Measurements from ENCODE around the gene ICA1L.

Gene ICA1L

DNA sequence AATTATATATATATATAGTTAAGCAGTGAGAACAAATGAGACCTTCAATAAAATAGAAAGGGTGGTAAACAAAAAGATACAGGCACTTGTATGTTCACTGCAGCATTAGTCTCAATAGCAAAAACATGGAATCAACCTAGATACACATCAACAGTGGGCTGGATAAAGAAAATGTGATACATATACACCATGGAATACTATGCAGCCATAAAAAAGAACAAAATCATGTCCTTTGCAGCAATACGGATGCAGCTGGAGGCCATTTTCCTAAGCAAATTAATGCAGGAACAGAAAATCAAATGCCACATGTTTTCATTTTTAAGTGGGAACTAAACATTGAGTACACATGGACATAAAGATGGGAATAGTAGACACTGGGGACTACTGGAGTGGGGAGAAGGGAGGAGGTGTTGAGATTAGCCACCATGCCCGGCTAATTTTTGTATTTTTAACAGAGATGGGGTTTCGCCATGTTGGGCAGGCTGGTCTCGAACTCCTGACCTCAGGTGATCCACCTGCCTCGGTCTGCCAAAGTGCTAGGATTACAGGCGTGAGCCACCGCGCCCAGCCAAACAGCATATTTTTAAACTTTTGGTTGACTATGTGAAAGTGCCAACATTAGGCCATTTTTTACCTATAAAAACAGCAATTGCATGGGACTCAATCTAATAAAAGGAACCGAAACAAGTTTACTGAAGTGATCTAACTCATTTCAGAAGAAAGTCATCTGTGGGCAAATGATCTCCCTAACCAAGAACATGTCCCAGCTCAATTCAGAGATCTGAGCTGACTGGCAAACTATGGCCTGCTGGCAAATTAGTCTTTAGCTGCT is 23.7 kb downstream of the ICA1L start:
- Histone ChIP-seq H3K27me3 (ENCODE audit: control insufficient read depth in 1 of 2, insufficient read depth in 2 of 2, low read length in 2 of 2) (no peaks in the 10 kb centered on the region), H3K4me3 (ENCODE audit: low read depth in 1 of 2, low read length in 2 of 2) (no peak overlapping the region), H3K4me1 (ENCODE audit: control insufficient read depth in 1 of 2, insufficient read depth in 2 of 2, low read length in 2 of 2) (no peaks in the 10 kb centered on the region), H3K9ac (ENCODE audit: low read depth in 1 of 2, low read length in 2 of 2) (no peak overlapping the region), H3K9me3 (ENCODE audit: control insufficient read depth in 1 of 2, low read length in 2 of 2) (peaks cover 0 to 2% of the 10 kb centered on the region in 2 donors), H3K27ac (ENCODE audit: low read depth, low read length) (no peak overlapping the region), H3K36me3 (ENCODE audit: control insufficient read depth in 1 of 2, insufficient read depth in 2 of 2, low read length in 2 of 2) (no peaks in the 10 kb centered on the region)

DNA sequence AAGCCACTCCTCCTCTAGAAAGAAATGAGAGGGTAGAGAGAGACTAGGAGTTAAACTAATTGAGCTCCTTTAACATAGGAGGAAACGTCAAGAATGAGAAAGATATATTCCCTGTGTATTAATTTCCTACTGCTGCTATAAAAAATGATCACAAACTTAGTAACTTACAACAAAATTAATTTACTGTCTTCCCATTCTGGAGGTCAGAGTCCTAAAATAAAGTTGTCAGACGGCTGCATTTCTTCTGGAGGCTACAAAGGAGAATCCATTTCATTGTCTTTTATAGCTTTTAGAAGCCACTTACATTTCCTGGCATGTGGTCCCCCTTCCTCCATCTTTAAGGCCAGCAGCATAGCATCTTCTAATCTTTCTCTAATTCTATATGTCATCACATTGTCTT is 26.9 kb downstream of the ICA1L start:
- H3K27ac ChIP-seq (ENCODE audit: low read depth, low read length): no peak overlapping the region
- H3K4me1 ChIP-seq (ENCODE audit: control insufficient read depth in 1 of 2, insufficient read depth in 2 of 2, low read length in 2 of 2): no peaks in the 10 kb centered on the region

DNA sequence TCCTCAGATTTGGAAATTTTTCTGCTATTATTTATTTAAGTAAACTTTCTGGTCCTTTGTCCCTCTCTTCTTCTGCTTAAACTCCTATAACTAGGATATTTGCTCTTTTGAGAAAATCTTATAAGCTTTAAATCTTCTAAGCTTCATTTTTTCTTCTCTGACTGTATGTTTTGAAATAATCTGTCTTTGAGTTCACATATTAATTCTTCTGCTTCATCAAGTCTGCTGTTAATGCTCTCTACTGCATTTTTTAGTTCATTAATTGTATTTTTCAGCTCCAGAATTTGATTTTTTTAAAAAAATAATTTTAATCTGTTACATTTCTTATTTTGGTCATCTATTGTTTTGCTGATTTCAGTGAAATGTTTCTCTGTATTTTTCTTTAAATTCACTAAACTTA is 28.9 kb downstream of the ICA1L start:
- H3K4me1 ChIP-seq (ENCODE audit: control insufficient read depth in 1 of 2, insufficient read depth in 2 of 2, low read length in 2 of 2): no peaks in the 10 kb centered on the region
- H3K9ac ChIP-seq (ENCODE audit: low read depth in 1 of 2, low read length in 2 of 2): no peak overlapping the region
- no peaks in the 10 kb centered on the region for H3K27me3 ChIP-seq (ENCODE audit: control insufficient read depth in 1 of 2, insufficient read depth in 2 of 2, low read length in 2 of 2)
- H3K27ac ChIP-seq (ENCODE audit: low read depth, low read length): no peak overlapping the region
- H3K36me3 ChIP-seq (ENCODE audit: control insufficient read depth in 1 of 2, insufficient read depth in 2 of 2, low read length in 2 of 2): no peaks in the 10 kb centered on the region
- H3K9me3 ChIP-seq (ENCODE audit: control insufficient read depth in 1 of 2, low read length in 2 of 2): peaks cover 0 to 2% of the 10 kb centered on the region in 2 donors
- H3K4me3 ChIP-seq (ENCODE audit: low read depth in 1 of 2, low read length in 2 of 2): no peak overlapping the region

More for the DNA sequence above, 26.9 kb downstream of the ICA1L start:
- no peak overlapping the region for H3K4me3 ChIP-seq (ENCODE audit: low read depth in 1 of 2, low read length in 2 of 2)
- no peak overlapping the region for H3K9ac ChIP-seq (ENCODE audit: low read depth in 1 of 2, low read length in 2 of 2)
- H3K36me3 ChIP-seq (ENCODE audit: control insufficient read depth in 1 of 2, insufficient read depth in 2 of 2, low read length in 2 of 2): no peaks in the 10 kb centered on the region
- H3K9me3 ChIP-seq (ENCODE audit: control insufficient read depth in 1 of 2, low read length in 2 of 2): peaks cover 0 to 2% of the 10 kb centered on the region in 2 donors
- H3K27me3 ChIP-seq (ENCODE audit: control insufficient read depth in 1 of 2, insufficient read depth in 2 of 2, low read length in 2 of 2): no peaks in the 10 kb centered on the region

DNA sequence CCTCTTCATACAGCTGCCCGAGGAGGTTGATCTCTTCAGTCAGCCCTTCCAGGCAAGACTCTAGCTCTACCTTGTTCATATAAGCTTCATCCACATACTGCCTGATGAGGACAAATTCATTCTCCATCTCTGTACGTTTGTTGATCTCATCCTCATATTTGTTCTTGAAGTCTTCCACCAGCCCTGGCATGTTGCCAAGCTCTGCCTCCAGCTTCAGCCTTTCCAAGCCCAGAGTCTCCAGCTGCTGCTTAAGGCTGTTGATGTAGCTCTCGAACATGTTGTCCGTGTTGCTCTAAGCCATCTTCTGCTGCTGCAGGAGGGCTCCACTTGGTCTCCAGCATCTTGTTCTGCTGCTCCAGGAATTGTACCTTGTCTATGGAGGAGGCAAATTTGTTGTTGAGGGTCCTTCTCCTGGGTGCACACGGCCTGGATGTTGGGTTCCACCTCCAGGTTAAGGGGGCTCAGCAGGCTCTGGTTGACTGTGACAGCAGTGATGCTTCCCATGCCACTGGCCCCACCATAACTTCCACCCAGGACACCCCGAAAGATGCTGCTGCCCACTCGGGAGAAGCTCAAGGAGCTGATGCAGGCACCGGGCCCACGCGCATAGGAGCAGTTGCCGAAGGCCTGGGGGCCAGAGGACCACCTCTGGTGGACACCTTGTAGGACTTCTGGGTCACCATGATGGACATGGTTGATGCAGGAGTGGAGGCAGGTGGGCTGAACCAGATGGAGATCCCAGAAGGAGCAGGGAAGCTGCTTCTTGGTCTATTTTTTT is 30.3 kb downstream of the ICA1L start:
- no peaks in the 10 kb centered on the region for H3K27me3 ChIP-seq (ENCODE audit: control insufficient read depth in 1 of 2, insufficient read depth in 2 of 2, low read length in 2 of 2)
- H3K9me3 ChIP-seq (ENCODE audit: control insufficient read depth in 1 of 2, low read length in 2 of 2): peaks cover 0 to 2% of the 10 kb centered on the region in 2 donors
- H3K4me3 ChIP-seq (ENCODE audit: low read depth in 1 of 2, low read length in 2 of 2): no peak overlapping the region
- H3K9ac ChIP-seq (ENCODE audit: low read depth in 1 of 2, low read length in 2 of 2): no peak overlapping the region
- H3K4me1 ChIP-seq (ENCODE audit: control insufficient read depth in 1 of 2, insufficient read depth in 2 of 2, low read length in 2 of 2): no peaks in the 10 kb centered on the region
- H3K27ac ChIP-seq (ENCODE audit: low read depth, low read length): no peak overlapping the region
- no peaks in the 10 kb centered on the region for H3K36me3 ChIP-seq (ENCODE audit: control insufficient read depth in 1 of 2, insufficient read depth in 2 of 2, low read length in 2 of 2)

DNA sequence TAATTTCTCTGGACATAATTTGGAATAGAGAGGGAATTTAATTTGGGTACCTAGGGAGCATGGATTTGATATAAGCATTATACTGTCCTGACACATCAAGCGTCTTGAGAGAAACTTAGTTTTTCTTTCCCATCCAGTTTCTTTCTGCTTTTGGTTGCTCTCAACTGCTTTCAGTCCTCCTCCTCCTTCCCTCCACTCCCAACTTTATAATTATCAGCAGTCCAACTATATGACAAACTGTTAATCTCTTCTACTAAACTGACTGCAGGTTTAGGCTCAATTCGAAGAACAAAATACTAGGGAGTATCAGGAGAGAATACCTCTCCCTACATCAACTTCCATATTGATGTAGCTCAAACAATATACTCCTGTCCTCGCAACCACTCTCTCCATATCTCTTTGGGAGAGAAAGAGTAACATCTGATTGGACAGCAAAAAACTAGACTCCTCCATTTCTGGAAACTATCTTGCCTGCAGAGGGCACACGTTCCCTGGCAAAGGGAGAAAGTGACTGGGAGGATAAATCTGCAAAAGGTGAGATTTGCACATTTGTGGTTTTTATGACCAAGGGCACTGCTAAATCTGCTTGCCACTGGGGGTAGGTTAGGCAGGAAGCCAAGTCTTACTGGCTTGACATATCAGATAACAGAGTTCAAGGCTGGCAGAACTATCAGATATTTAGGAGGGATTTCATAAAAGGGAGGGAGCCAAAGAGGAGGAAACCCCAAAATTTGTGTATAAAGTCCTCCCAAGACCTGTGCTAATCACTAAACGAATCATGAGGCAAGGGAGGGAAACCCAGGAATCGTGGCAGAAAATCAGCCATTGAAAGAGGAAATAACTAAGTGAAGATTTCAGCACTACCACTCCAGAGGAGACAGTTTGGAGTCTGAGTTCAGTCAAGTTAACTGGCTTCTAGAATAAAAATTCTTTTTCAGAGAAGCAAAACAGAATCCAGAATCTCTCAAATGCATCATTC is 40.0 kb downstream of the ICA1L start:
- H3K9ac ChIP-seq (ENCODE audit: low read depth in 1 of 2, low read length in 2 of 2): no peak overlapping the region
- H3K27me3 ChIP-seq (ENCODE audit: control insufficient read depth in 1 of 2, insufficient read depth in 2 of 2, low read length in 2 of 2): no peaks in the 10 kb centered on the region
- H3K4me1 ChIP-seq (ENCODE audit: control insufficient read depth in 1 of 2, insufficient read depth in 2 of 2, low read length in 2 of 2): peaks cover 3 to 4% of the 10 kb centered on the region in 2 donors
- peak overlapping the region in 1 of 2 donors; percentile 6 for H3K4me3 ChIP-seq (ENCODE audit: low read depth in 1 of 2, low read length in 2 of 2)
- H3K9me3 ChIP-seq (ENCODE audit: control insufficient read depth in 1 of 2, low read length in 2 of 2): no peaks in the 10 kb centered on the region
- H3K27ac ChIP-seq (ENCODE audit: low read depth, low read length): no peak overlapping the region
- H3K36me3 ChIP-seq (ENCODE audit: control insufficient read depth in 1 of 2, insufficient read depth in 2 of 2, low read length in 2 of 2): no peaks in the 10 kb centered on the region

DNA sequence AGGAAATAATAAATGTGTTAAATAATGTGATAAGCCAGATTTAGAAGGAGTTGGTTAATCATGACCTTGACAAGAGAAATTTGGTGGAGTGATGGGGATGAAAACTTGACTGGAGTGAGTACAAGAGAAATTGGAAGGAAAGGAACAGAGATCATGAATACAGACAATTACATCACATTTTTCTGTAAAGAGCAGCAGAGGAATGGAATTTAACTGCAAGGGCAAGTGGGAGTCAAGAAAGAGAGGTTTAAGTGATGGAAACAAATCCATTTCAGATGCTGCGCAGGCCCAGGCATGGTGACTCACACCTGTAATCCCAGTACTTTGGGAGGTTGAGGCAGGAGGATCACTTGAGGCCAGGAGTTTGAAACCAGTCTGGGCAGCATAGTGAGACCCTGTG is 46.7 kb downstream of the ICA1L start:
- Histone ChIP-seq H3K9me3 (ENCODE audit: control insufficient read depth in 1 of 2, low read length in 2 of 2) (no peaks in the 10 kb centered on the region), H3K27me3 (ENCODE audit: control insufficient read depth in 1 of 2, insufficient read depth in 2 of 2, low read length in 2 of 2) (no peaks in the 10 kb centered on the region), H3K27ac (ENCODE audit: low read depth, low read length) (no peak overlapping the region), H3K36me3 (ENCODE audit: control insufficient read depth in 1 of 2, insufficient read depth in 2 of 2, low read length in 2 of 2) (no peaks in the 10 kb centered on the region), H3K4me1 (ENCODE audit: control insufficient read depth in 1 of 2, insufficient read depth in 2 of 2, low read length in 2 of 2) (no peaks in the 10 kb centered on the region), H3K4me3 (ENCODE audit: low read depth in 1 of 2, low read length in 2 of 2) (no peak overlapping the region), H3K9ac (ENCODE audit: low read depth in 1 of 2, low read length in 2 of 2) (no peak overlapping the region)

DNA sequence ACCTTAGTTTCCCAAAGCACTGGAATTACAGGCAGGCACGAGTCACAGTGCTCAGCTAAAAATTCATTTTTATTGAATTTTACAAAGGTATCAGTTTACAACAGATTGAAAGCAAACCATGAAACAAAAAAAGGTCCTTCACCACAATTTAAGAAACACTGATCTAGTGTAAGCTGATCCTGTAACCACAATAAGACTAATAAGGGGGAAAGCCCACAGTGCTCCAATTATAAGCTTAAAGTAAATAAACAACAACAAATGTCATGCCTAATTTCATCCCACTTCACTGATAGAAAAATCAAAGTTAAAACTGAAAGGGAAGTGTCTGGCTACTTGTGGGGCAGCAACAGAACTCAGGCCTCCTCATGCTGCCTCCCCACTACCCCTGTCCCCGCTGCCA is 49.2 kb downstream of the ICA1L start:
- no peak overlapping the region for H3K4me3 ChIP-seq (ENCODE audit: low read depth in 1 of 2, low read length in 2 of 2)
- H3K4me1 ChIP-seq (ENCODE audit: control insufficient read depth in 1 of 2, insufficient read depth in 2 of 2, low read length in 2 of 2): no peaks in the 10 kb centered on the region
- no peaks in the 10 kb centered on the region for H3K36me3 ChIP-seq (ENCODE audit: control insufficient read depth in 1 of 2, insufficient read depth in 2 of 2, low read length in 2 of 2)
- no peaks in the 10 kb centered on the region for H3K9me3 ChIP-seq (ENCODE audit: control insufficient read depth in 1 of 2, low read length in 2 of 2)
- H3K9ac ChIP-seq (ENCODE audit: low read depth in 1 of 2, low read length in 2 of 2): no peak overlapping the region
- H3K27ac ChIP-seq (ENCODE audit: low read depth, low read length): no peak overlapping the region
- no peaks in the 10 kb centered on the region for H3K27me3 ChIP-seq (ENCODE audit: control insufficient read depth in 1 of 2, insufficient read depth in 2 of 2, low read length in 2 of 2)

DNA sequence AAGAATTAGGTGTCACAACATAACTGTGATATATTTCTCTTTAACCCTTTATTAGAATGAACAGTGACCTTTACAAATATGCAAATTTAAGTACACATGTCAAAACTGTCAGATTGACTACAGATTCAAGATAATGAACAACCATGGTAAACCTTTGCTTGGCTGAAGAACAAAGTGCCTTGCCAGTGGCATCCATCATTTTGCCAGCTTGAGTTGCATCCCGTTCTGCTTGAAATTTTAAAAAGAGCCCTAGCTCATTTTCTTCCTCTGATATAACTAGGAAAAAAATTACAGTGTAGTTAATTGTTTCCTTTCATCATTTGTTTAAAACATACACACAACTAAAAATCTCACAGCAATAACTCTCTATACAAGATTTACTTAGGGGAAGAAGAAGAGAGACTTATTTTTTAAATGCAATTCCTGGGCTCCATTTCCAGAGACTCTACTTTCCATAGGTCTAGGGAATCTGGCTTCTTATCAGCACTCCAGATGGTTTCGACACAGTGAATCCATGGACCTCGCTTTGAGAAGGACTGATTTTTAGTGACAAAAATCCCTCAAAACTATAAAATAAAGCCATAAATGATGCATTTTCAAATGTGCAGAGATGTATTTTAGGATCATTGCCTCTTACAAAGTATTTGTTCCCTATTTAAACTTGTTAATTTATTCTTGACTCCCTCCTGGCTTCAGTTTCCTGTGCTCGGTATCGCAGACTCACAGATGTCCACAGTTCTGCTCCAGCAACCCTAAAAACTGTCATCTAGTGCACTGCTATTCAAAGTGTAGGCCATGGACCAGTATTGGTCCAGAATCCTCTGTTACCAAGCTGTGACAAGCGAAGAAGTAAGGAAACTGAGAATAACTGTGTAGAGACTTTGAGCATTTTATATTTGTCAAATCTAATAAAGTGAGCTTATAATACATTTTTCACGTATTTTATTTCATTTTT is 50.1 kb downstream of the ICA1L start:
- no peaks in the 10 kb centered on the region for H3K9me3 ChIP-seq (ENCODE audit: control insufficient read depth in 1 of 2, low read length in 2 of 2)
- H3K36me3 ChIP-seq (ENCODE audit: control insufficient read depth in 1 of 2, insufficient read depth in 2 of 2, low read length in 2 of 2): no peaks in the 10 kb centered on the region
- no peak overlapping the region for H3K9ac ChIP-seq (ENCODE audit: low read depth in 1 of 2, low read length in 2 of 2)
- H3K4me3 ChIP-seq (ENCODE audit: low read depth in 1 of 2, low read length in 2 of 2): no peak overlapping the region
- H3K4me1 ChIP-seq (ENCODE audit: control insufficient read depth in 1 of 2, insufficient read depth in 2 of 2, low read length in 2 of 2): no peaks in the 10 kb centered on the region
- no peak overlapping the region for H3K27ac ChIP-seq (ENCODE audit: low read depth, low read length)
- no peaks in the 10 kb centered on the region for H3K27me3 ChIP-seq (ENCODE audit: control insufficient read depth in 1 of 2, insufficient read depth in 2 of 2, low read length in 2 of 2)

DNA sequence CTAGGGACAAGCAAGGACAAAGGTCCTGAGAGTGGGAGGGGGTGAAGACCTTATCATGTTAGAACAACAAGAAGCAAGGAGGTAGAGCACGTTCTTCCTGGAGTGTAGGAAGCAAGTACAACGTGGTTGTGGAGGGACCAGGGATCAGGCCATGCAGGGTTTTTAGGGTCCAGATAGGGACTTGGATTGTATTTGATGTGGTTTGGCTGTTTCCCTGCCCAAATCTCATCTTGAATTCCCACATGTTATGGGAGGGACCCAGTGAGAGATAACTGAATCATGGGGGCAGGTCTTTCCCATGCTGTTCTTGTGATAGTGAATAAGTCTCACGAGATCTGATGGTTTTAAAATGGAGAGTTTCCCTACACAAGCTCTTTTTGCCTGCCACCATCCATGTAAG is 53.2 kb downstream of the ICA1L start:
- Histone ChIP-seq H3K4me3 (ENCODE audit: low read depth in 1 of 2, low read length in 2 of 2) (no peak overlapping the region), H3K27ac (ENCODE audit: low read depth, low read length) (no peak overlapping the region), H3K4me1 (ENCODE audit: control insufficient read depth in 1 of 2, insufficient read depth in 2 of 2, low read length in 2 of 2) (no peaks in the 10 kb centered on the region), H3K27me3 (ENCODE audit: control insufficient read depth in 1 of 2, insufficient read depth in 2 of 2, low read length in 2 of 2) (no peaks in the 10 kb centered on the region), H3K36me3 (ENCODE audit: control insufficient read depth in 1 of 2, insufficient read depth in 2 of 2, low read length in 2 of 2) (no peaks in the 10 kb centered on the region), H3K9ac (ENCODE audit: low read depth in 1 of 2, low read length in 2 of 2) (no peak overlapping the region), H3K9me3 (ENCODE audit: control insufficient read depth in 1 of 2, low read length in 2 of 2) (no peaks in the 10 kb centered on the region)
